OCI-LY1 (cell line): ENCODE measurements around the gene RALGPS2.

Source experiments
- H2AFZ ChIP-seq: fragments of 200-600 bp; sonication (generic), shearing (Covaris generic); 2 replicates; pipeline ENCODE4 v1.6.0; 2014; ENCODE audit warnings: antibody characterized with exemption, mild to moderate bottlenecking, low read length
- H3F3A ChIP-seq: fragments of 200-600 bp; sonication (generic), shearing (Covaris generic); 2 replicates; pipeline ENCODE4 v1.6.0; 2014; ENCODE audit warnings: mild to moderate bottlenecking, antibody characterized with exemption, low read length, moderate library complexity; ENCODE audit not compliant: insufficient read depth
- H3K27ac ChIP-seq: fragments of 200-600 bp; sonication (generic); 2 replicates; pipeline ENCODE4 v1.5.1; 2014; ENCODE audit warnings: low read length, mixed run types, mild to moderate bottlenecking, low read depth; ENCODE audit not compliant: poor library complexity, severe bottlenecking
- H3K27me3 ChIP-seq: fragments of 200-600 bp; sonication (generic); 2 replicates; pipeline ENCODE4 v1.6.0; 2014; ENCODE audit warnings: antibody characterized with exemption, mild to moderate bottlenecking, low read length, moderate library complexity; ENCODE audit not compliant: insufficient read depth
- H3K36me3 ChIP-seq: fragments of 200-600 bp; sonication (generic); 2 replicates; pipeline ENCODE4 v1.6.1; 2014; ENCODE audit warnings: mild to moderate bottlenecking, antibody characterized with exemption, low read length, moderate library complexity, mixed read lengths; ENCODE audit not compliant: insufficient read depth
- H3K4me1 ChIP-seq: fragments of 200-600 bp; sonication (generic); 2 replicates; pipeline ENCODE4 v1.5.1; 2014; ENCODE audit warnings: mild to moderate bottlenecking, low read length, moderate library complexity; ENCODE audit not compliant: insufficient read depth, severe bottlenecking
- H3K4me2 ChIP-seq: fragments of 200-600 bp; sonication (generic), shearing (Covaris generic); 2 replicates; pipeline ENCODE4 v1.6.1; 2014; ENCODE audit warnings: low read length
- H3K4me3 ChIP-seq: fragments of 200-600 bp; sonication (generic); 2 replicates; pipeline ENCODE4 v1.5.1; 2014; ENCODE audit warnings: low read length, low read depth, mild to moderate bottlenecking, mixed read lengths; ENCODE audit not compliant: poor library complexity, severe bottlenecking
- H3K79me2 ChIP-seq: fragments of 200-600 bp; shearing (Covaris generic); 2 replicates; pipeline ENCODE4 v1.6.1; 2016; ENCODE audit warnings: mixed run types, low read length, mixed read lengths; ENCODE audit not compliant: insufficient read depth
- H3K9ac ChIP-seq: fragments of 200-600 bp; sonication (generic), shearing (Covaris generic); 2 replicates; pipeline ENCODE4 v1.6.1; 2014; ENCODE audit warnings: mild to moderate bottlenecking, low read length, mixed read lengths
- H3K9me2 ChIP-seq: fragments of 200-600 bp; sonication (generic), shearing (Covaris generic); 2 replicates; pipeline ENCODE4 v1.6.1; 2014; ENCODE audit warnings: low read depth, mild to moderate bottlenecking, low read length, mixed read lengths
- H3K9me3 ChIP-seq: fragments of 200-600 bp; shearing (Covaris generic); 2 replicates; pipeline ENCODE4 v1.6.1; 2014; ENCODE audit warnings: low read length, mixed read lengths
- H4K20me1 ChIP-seq: fragments of 200-600 bp; sonication (generic), shearing (Covaris generic); 2 replicates; pipeline ENCODE4 v1.6.0; 2016; ENCODE audit warnings: mild to moderate bottlenecking, low read length; ENCODE audit not compliant: insufficient read depth
- EZH2 ChIP-seq: fragments of 200-600 bp; sonication (generic), shearing (Covaris generic); IDR thresholded peaks from 2 replicates; pipeline ENCODE4 v1.8.0; 2017; ENCODE audit warnings: borderline replicate concordance, mixed run types, mild to moderate bottlenecking, antibody characterized with exemption, low read length, moderate library complexity, mixed read lengths
- TF ChIP-seq, protein P1 (sequence below): fragments of 200-600 bp; sonication (generic), shearing (Covaris generic); IDR thresholded peaks from 2 replicates; pipeline ENCODE4 v1.5.1; 2017; ENCODE audit warnings: mild to moderate bottlenecking, antibody characterized with exemption, low read length, moderate library complexity, mixed read lengths

The RALGPS2 gene

DNA sequence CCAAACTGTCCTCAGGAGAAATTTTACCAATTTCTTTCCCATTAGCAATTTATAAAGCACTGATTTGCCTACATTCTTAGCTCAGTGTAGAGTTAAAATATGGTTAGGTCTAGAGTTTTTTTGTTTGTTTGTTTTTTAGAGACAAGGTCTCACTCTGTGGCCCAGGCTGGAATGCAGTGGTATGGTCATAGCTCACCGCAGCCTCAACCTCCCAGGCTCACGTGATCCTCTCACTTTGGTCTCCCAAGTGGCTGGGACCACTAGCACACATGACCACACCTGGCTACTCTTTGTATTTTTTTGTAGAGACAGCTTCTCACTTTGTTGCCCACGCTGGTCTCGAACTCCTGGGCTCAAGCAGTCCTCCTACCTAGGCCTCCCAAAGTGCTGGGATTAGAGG is 10.6 kb upstream of the RALGPS2 start:
- H2AFZ ChIP-seq, result no peak overlapping the region
- TF ChIP-seq, protein P1, sequence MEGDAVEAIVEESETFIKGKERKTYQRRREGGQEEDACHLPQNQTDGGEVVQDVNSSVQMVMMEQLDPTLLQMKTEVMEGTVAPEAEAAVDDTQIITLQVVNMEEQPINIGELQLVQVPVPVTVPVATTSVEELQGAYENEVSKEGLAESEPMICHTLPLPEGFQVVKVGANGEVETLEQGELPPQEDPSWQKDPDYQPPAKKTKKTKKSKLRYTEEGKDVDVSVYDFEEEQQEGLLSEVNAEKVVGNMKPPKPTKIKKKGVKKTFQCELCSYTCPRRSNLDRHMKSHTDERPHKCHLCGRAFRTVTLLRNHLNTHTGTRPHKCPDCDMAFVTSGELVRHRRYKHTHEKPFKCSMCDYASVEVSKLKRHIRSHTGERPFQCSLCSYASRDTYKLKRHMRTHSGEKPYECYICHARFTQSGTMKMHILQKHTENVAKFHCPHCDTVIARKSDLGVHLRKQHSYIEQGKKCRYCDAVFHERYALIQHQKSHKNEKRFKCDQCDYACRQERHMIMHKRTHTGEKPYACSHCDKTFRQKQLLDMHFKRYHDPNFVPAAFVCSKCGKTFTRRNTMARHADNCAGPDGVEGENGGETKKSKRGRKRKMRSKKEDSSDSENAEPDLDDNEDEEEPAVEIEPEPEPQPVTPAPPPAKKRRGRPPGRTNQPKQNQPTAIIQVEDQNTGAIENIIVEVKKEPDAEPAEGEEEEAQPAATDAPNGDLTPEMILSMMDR, result no peak
- TF ChIP-seq EZH2, result no peak

DNA sequence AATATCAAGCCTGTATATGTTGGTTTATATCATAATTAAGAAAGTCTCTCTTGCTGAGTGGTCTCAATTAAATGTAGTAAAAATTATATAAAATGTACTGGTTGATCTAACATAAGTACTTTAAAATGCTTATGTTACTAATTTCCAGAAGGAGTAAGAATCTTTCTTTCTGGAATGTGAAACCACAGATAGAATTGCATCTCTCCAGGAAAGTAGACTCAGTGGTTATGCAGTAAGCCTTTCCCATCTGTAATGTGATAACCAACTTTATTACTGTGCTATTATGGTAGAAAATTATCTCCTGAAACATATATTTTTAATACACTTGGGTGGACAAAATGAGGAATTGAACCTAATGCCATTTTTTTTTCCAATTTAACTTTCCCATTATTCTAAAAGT is 8.9 kb upstream of the RALGPS2 start:
- Histone ChIP-seq H3K9me2 (no peaks in the 10 kb centered on the region), H3K79me2 (no peaks in the 10 kb centered on the region), H2AFZ (no peak overlapping the region), H3K27ac (no peak overlapping the region), H3K4me2 (no peak overlapping the region), H3F3A (peaks cover 3% of the 10 kb centered on the region; the same call in 1 of the 2 replicates), H4K20me1 (no peaks in the 10 kb centered on the region), H3K4me3 (no peak overlapping the region), H3K4me1 (peaks cover 39% of the 10 kb centered on the region), H3K36me3 (peaks cover 9% of the 10 kb centered on the region; the same call in 1 of the 2 replicates), H3K27me3 (no peaks in the 10 kb centered on the region), H3K9ac (no peak overlapping the region), H3K9me3 (no peaks in the 10 kb centered on the region)
- no peak for TF ChIP-seq EZH2
- TF ChIP-seq, protein P1, result no peak

More for the DNA sequence above, 10.6 kb upstream of the RALGPS2 start:
- Histone ChIP-seq H3K4me2 (no peak overlapping the region), H3K27me3 (no peaks in the 10 kb centered on the region), H4K20me1 (no peaks in the 10 kb centered on the region), H3K9me3 (no peaks in the 10 kb centered on the region), H3K79me2 (no peaks in the 10 kb centered on the region), H3K4me1 (peaks cover 43% of the 10 kb centered on the region), H3F3A (no peaks in the 10 kb centered on the region; the same call in 1 of the 2 replicates), H3K36me3 (peaks cover 4% of the 10 kb centered on the region; the same call in 1 of the 2 replicates), H3K27ac (peak overlapping the region; percentile 21), H3K4me3 (no peak overlapping the region), H3K9ac (no peak overlapping the region), H3K9me2 (no peaks in the 10 kb centered on the region)

DNA sequence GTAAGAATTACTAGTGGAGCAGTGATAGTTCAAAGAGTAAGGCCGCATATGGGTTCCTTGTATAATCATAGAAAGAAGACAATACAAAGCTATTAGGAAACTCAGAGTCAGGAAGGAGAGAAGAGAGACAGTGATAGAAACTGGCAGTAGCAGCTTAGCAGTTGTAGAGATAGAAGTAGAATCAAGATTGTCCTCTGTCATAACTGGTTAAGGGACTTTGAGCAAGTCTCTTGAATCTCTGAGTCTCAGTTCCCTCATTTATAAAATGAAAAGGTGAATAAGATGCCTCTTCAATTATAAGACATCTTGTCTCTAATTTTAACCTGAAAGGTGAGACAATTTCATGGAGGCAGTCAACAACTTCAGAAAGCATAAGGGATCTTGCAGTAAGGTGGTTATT is 6.5 kb upstream of the RALGPS2 start:
- Histone ChIP-seq H3K9me2 (no peaks in the 10 kb centered on the region), H2AFZ (no peak overlapping the region), H3K27ac (peak overlapping the region; percentile 58), H4K20me1 (no peaks in the 10 kb centered on the region), H3K9ac (no peak overlapping the region), H3K36me3 (peaks cover 9% of the 10 kb centered on the region; the same call in 1 of the 2 replicates), H3K9me3 (no peaks in the 10 kb centered on the region), H3K79me2 (no peaks in the 10 kb centered on the region), H3K4me2 (no peak overlapping the region), H3K27me3 (no peaks in the 10 kb centered on the region), H3K4me1 (peaks cover 55% of the 10 kb centered on the region), H3K4me3 (no peak overlapping the region), H3F3A (peaks cover 3% of the 10 kb centered on the region; the same call in 1 of the 2 replicates)
- TF ChIP-seq, protein P1, result no peak
